GM19193 (cell line): Measurements from ENCODE around the gene SCFD1.

ENCODE experiments used
- POLR2A ChIP-seq: IDR thresholded peaks from 4 replicates; pipeline ENCODE4 v1.6.1; 2011; ENCODE audit not compliant: insufficient read depth, insufficient read length; ENCODE audit errors: extremely low read depth

SCFD1 gene

GRCh38 chr14:30651937-30652336, 29.8 kb downstream of the SCFD1 start:
- TF ChIP-seq POLR2A: no peak

DNA sequence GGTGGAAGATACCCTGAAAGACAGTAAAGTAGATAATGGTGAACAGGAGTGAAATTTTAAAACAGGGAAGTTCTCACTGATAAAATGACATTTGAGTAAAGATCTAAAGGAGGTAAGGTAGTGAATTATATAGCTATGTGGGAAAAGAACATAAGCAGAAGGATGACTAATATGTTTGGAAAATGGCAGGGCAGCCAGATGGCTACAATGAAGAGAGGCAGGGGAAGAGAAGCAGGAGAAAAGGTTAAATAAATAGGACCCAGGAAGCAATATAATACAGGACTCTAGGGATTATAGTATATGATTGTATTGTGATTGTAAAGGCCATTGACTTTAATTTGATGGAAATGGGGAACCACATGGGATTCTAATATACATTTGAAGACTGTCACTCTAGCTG, 33.0 kb downstream of the SCFD1 start:
- no peak for TF ChIP-seq POLR2A

GRCh38 chr14:30655658-30656057, 33.5 kb downstream of the SCFD1 start:
- TF ChIP-seq POLR2A: no peak

GRCh38 chr14:30656190-30656632, 34.1 kb downstream of the SCFD1 start:
- TF ChIP-seq POLR2A: no peak

DNA sequence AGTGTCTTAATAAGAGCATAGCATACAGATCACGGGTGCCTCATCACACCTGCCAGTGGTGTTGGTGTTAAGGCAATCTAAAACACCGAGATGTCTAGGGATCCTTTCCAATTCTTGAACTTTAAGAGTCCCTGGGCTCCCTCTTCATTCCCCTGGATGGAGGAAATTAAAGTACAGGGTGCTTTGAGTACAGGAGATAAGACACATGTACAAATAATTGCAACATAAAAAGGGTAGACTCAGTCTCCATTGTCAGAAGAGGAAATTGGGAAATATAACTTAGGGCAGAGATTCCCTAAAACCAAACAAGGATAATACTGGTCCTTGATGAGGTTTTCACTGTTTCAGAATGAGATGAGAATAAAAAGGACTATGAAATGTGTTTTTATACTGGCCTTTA, 34.9 kb downstream of the SCFD1 start:
- TF ChIP-seq POLR2A: no peak

GRCh38 chr14:30657606-30658163, 35.6 kb downstream of the SCFD1 start:
- no peak for TF ChIP-seq POLR2A

DNA sequence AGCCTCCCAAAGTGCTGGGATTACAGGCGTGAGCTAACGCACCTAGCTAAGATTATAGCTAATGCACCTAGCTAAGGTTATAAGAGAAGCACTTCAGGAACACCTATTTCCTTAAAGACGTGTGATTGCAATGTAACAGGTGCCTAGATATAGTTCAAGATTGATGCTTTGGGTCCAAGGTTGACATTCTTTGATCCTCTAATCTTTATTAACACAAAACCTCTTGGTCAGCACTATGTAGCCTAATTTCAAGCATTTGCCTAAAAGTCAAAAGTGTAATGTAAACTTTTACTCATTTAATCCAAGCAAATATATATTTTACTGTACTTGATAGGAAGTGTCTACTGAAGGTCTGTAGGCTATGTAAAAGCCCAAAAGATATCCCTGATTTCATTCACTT, 36.5 kb downstream of the SCFD1 start:
- TF ChIP-seq POLR2A: no peak

GRCh38 chr14:30669594-30669993, 47.5 kb downstream of the SCFD1 start:
- no peak for TF ChIP-seq POLR2A

DNA sequence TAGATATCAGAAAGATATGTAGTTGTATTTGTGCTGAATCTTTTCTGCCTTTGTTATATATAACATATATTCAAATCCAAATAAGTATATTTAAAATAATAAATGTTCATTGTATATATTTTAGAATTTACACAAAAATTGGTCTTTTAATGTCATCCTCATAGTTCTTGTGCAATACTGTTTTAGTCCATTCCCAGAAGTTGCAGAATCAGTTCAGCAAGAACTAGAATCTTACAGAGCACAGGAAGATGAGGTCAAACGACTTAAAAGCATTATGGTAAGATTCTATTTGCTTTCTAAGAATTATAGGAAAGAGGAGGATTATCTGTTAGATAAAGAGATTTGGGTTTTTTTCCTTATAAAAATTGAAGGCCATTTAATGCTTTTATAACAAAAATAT, 51.0 kb downstream of the SCFD1 start:
- no peak for TF ChIP-seq POLR2A

DNA sequence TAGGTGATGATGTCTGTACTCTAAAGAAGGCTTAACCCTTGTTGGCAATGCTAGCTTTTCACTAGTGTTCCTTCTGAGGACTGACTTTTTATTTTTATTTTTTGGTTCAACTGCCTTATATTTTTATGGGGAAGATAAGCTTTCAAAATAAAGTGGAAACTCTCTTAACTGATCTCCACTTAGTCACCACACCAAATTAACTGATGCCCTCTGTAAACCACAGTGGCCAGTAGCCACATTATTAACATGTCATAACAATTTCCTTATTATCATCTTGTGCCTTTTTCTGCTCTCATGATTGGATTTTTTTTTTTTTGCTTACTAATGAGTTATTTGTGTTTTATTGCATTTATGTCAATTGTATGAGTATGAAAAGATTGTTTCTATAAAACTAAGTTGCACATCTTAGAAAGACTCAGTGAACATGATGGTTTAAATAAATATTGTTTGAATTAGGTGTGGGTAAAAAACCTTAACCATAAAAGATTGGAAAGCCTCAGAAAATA, 56.9 kb downstream of the SCFD1 start:
- TF ChIP-seq POLR2A: no peak

DNA sequence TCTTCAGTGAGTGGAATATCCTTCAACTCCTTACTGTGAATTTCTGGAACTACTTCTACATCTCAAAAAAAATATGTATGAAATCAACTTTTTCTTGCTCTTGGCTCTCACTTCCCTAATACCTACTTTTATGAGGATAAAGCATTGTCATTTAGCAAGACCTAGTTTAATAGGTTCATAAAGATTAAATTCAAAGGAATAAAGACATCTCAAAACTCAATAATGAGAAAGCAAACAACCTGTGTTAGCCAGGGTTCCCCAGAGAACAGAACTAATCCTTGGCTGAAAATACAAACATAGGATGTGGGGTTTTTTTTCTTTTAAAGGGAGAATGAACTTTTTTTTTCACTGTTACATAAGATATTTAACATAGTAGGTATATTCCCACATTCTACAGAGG, 57.9 kb downstream of the SCFD1 start:
- TF ChIP-seq POLR2A: no peak

GRCh38 chr14:30681752-30682355, 59.7 kb downstream of the SCFD1 start:
- TF ChIP-seq POLR2A: no peak

DNA sequence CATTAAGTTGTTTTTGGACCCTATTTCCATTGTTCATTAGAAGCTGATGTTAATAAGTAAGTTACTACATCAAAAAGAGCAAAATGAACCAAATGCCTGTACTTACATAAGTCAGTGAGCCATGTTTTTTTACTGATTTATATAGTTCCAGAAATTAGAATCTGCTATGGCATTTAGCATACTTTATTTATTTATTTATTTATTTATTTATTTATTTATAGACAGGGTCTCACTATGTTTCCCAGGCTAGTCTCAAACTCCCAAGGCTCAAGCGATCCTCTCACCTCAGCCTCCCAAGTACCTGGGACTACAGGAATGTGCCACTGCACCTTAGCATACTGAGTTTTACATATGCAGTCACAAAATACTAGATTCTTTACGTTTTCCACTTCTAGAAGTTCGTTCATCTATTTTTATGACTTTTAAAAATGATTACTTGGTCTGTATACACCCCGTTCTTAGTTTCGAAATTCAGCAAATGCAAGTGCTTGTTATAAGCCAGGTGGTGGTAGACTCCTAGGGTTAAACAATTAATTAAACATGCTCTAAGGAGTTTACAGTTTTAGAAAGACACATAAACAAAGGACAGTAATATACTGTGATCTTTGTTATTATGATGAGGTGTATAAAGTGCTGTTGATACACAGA, 69.8 kb downstream of the SCFD1 start:
- no peak for TF ChIP-seq POLR2A

- TF ChIP-seq POLR2A: no peak
Observed at GRCh38 chr14:30692669-30693068, 70.5 kb downstream of the SCFD1 start.

DNA sequence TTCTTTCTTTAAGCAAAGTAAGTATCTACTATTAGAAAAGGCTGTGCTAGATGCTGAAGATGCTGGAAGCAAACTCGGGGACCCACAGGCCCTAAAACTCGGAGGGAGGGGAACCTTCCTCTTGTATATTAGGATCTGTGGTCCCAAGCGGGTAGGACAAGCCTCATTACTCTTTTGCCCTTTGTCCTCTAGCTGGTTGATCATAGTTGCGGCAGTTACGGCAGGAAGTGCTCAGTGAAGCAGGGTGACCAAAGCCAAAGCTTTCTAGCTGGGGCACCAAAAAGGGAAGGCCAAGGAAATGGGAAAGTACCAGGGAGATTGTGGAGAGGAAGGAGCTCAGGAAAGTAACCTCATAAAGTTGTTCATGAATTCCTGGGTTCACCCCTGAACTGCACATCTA, 76.3 kb downstream of the SCFD1 start:
- TF ChIP-seq POLR2A: no peak

DNA sequence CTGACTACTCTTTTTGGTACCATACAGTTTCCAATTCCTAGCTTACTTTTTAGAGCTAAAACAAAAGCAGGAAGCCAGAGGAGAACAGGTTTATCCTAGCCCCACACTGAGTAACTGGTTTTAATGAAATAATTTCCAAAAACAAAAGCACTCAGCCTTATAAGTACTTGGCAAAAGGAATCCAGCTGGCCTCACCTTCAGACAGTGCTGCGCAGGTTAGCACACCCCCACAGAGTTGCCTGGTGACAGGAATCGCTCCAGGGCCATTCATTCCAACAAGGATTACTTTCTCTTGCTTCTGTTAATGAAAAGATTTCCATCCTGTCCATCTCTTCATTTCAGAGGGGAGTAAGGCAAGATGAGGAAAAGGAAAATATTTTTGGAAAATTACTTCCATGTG, 84.6 kb downstream of the SCFD1 start:
- TF ChIP-seq POLR2A: no peak
